Activated CD4-positive, alpha-beta T cell treated with anti-CD3 and anti-CD28 coated beads for 24 hours (primary cell): ENCODE results near the gene SCN8A.
"Not testable (repeated sequence)": the region's sequence is repeated elsewhere in the genome, so short reads cannot be mapped to it uniquely, and the experiment has no call there.

Experiments used
- DNase-seq, 2 donors: peaks; one replicate each; pipeline ENCODE4 v3.0.0-alpha.2; 2020; ENCODE audit warnings: low read depth in 2 of 2

The SCN8A gene

GRCh38 chr12:51763743-51764142 lies 172.7 kb downstream of the SCN8A start:
- no peak for DNase-seq

GRCh38 chr12:51766067-51766676 lies 175.1 kb downstream of the SCN8A start:
- no peak for DNase-seq

- no peak for DNase-seq
Measured at GRCh38 chr12:51771008-51771407, 180.0 kb downstream of the SCN8A start.

- no peak for DNase-seq
Measured at GRCh38 chr12:51773145-51773869, 182.3 kb downstream of the SCN8A start.

GRCh38 chr12:51774933-51775332 lies 183.9 kb downstream of the SCN8A start:
- no peak for DNase-seq

- no peak for DNase-seq
Measured at GRCh38 chr12:51777457-51777856, 186.4 kb downstream of the SCN8A start.

- no peak for DNase-seq
Measured at GRCh38 chr12:51777973-51778372, 186.9 kb downstream of the SCN8A start.

GRCh38 chr12:51779876-51780275 lies 188.8 kb downstream of the SCN8A start:
- DNase-seq, result no peak

GRCh38 chr12:51784688-51785087 lies 193.7 kb downstream of the SCN8A start:
- no peak for DNase-seq

- no peak for DNase-seq
Measured at GRCh38 chr12:51785906-51786305, 194.9 kb downstream of the SCN8A start.

- DNase-seq, result no peak
Measured at GRCh38 chr12:51788876-51789275, 197.8 kb downstream of the SCN8A start.

- no peak for DNase-seq
Measured at GRCh38 chr12:51792417-51792816, 201.4 kb downstream of the SCN8A start.

GRCh38 chr12:51793201-51793600 lies 202.2 kb downstream of the SCN8A start:
- no peak for DNase-seq

- no peak for DNase-seq
Measured at GRCh38 chr12:51797301-51797700, 206.3 kb downstream of the SCN8A start.

- DNase-seq, result not testable (repeated sequence)
Measured at GRCh38 chr12:51798051-51798450, 207.0 kb downstream of the SCN8A start.

GRCh38 chr12:51798501-51798900 lies 207.5 kb downstream of the SCN8A start:
- no peak for DNase-seq

GRCh38 chr12:51801027-51801426 lies 210.0 kb downstream of the SCN8A start:
- no peak for DNase-seq

GRCh38 chr12:51806896-51807295 lies 215.9 kb downstream of the SCN8A start:
- DNase-seq, result no peak

- DNase-seq, result no peak
Measured at GRCh38 chr12:51809193-51809592, 218.2 kb downstream of the SCN8A start.

- no peak for DNase-seq
Measured at GRCh38 chr12:51811203-51812202, 220.5 kb downstream of the SCN8A start.

- DNase-seq, result no peak
Measured at GRCh38 chr12:51812871-51813270, 221.8 kb downstream of the SCN8A start.

- no peak for DNase-seq
Measured at GRCh38 chr12:51813931-51814310, 222.9 kb downstream of the SCN8A start.
